Endothelial cell of umbilical vein (primary cell): Measurements from ENCODE around the gene FABP6. TPM values are rescaled to one million over a fixed set of nuclear protein-coding genes. Genes with fewer than 3 reads are reported as not detected.

Experiments used
- BruUV-seq: library from RNA; stranded (reverse); fragments of 400-500 nt; replicated peaks from 2 replicates; lab custom pipeline; 2021; lab: Mats Ljungman, UMichigan
- CTCF ChIA-PET: fragments of 300-600, 350-600 bp; sonication (Branson Sonifier 250); formaldehyde crosslinking; loops from one replicate; lab custom pipeline; 2021; ENCODE audit warnings: antibody characterized with exemption, inconsistent platforms; lab: Charles Lee
- POLR2A ChIA-PET: fragments of 300-600, 350-600 bp; sonication (Branson Sonifier 250); formaldehyde crosslinking; loops from one replicate; lab custom pipeline; 2021; ENCODE audit warnings: antibody characterized with exemption, inconsistent platforms; lab: Charles Lee
- DNase-seq: peaks from one replicate; pipeline ENCODE4 v3.0.0-alpha.2; 2011; ENCODE audit warnings: low read depth, low spot score
- FAIRE-seq: peaks from 2 replicates; lab custom pipeline; 2011; peaks lifted over from hg19 to GRCh38; lab: Jason Lieb, UNC
- H2AFZ ChIP-seq: 2 replicates; pipeline ENCODE4 v1.6.0; 2012; ENCODE audit warnings: low read depth, low read length, control low read depth, inconsistent platforms
- H3K27ac ChIP-seq: 2 replicates; pipeline ENCODE4 v1.5.1; 2011; ENCODE audit warnings: low read depth, mild to moderate bottlenecking, control low read depth, low read length, moderate library complexity; ENCODE audit not compliant: insufficient read depth
- H3K27me3 ChIP-seq, 2 experiments: 2 replicates each; pipeline versions ENCODE4 v1.6.0 to v1.6.1; 2011; ENCODE audit warnings: low read length in 2 of 2, mixed read lengths in 1 of 2; ENCODE audit not compliant: control insufficient read depth in 2 of 2, insufficient read depth in 2 of 2
- H3K36me3 ChIP-seq, 2 experiments: 2 replicates in 1 of 2; 3 replicates in 1 of 2; pipeline ENCODE4 v1.5.1; 2011; ENCODE audit warnings: low read length in 2 of 2, mild to moderate bottlenecking in 1 of 2, moderate library complexity in 1 of 2; ENCODE audit not compliant: control insufficient read depth in 2 of 2, insufficient read depth in 2 of 2; ENCODE audit errors: extremely low read depth in 1 of 2
- H3K4me1 ChIP-seq: 3 replicates; pipeline ENCODE4 v1.5.1; 2011; ENCODE audit warnings: mild to moderate bottlenecking, low read length; ENCODE audit not compliant: control insufficient read depth, insufficient read depth; ENCODE audit errors: extremely low read depth
- H3K4me2 ChIP-seq: 2 replicates; pipeline ENCODE4 v1.6.1; 2011; ENCODE audit warnings: low read length, control low read depth, mixed read lengths; ENCODE audit not compliant: insufficient read depth
- H3K4me3 ChIP-seq, 3 experiments: fragments of 200-600 bp in 1 of 3; sonication (generic), shearing (Covaris generic) in 1 of 3; replicated peaks in 1 of 3; 2 replicates each; pipeline ENCODE4 v1.5.1; 2011 to 2016; ENCODE audit warnings: control low read depth in 3 of 3, low read length in 3 of 3, mild to moderate bottlenecking in 2 of 3, inconsistent platforms in 1 of 3, low read depth in 1 of 3, moderate library complexity in 1 of 3; ENCODE audit not compliant: insufficient read depth in 1 of 3
- H3K79me2 ChIP-seq: 2 replicates; pipeline ENCODE4 v1.6.0; 2012; ENCODE audit warnings: low read length, inconsistent platforms; ENCODE audit not compliant: control insufficient read depth, insufficient read depth
- H3K9ac ChIP-seq: replicated peaks from 2 replicates; pipeline ENCODE3; 2011; ENCODE audit warnings: low read length, control low read depth; ENCODE audit not compliant: insufficient read depth; ENCODE audit errors: extremely low read depth
- H3K9me1 ChIP-seq: replicated peaks from 3 replicates; pipeline ENCODE4 v1.6.0; 2011; ENCODE audit warnings: mild to moderate bottlenecking, low read length; ENCODE audit not compliant: control insufficient read depth, insufficient read depth; ENCODE audit errors: extremely low read depth
- H3K9me3 ChIP-seq: replicated peaks from 2 replicates; pipeline ENCODE4 v1.5.1; 2012; ENCODE audit warnings: low read length, inconsistent platforms; ENCODE audit not compliant: control insufficient read depth, insufficient read depth
- H4K20me1 ChIP-seq: replicated peaks from 2 replicates; pipeline ENCODE3; 2011; ENCODE audit warnings: mild to moderate bottlenecking, low read length; ENCODE audit not compliant: control insufficient read depth, insufficient read depth; ENCODE audit errors: extremely low read depth
- EZH2 ChIP-seq: IDR thresholded peaks from 2 replicates; pipeline ENCODE4 v1.6.1; 2012; ENCODE audit warnings: borderline replicate concordance, low read depth, mild to moderate bottlenecking, moderate library complexity, low read length, inconsistent platforms; ENCODE audit not compliant: severe bottlenecking
- FOS ChIP-seq: IDR thresholded peaks from 2 replicates; pipeline ENCODE4 v1.6.1; 2011; ENCODE audit warnings: mild to moderate bottlenecking, low read length, moderate library complexity, borderline replicate concordance; ENCODE audit not compliant: insufficient read depth
- GATA2 ChIP-seq: IDR thresholded peaks from 2 replicates; pipeline ENCODE4 v1.7.0; 2011; ENCODE audit warnings: low read depth, mild to moderate bottlenecking, moderate library complexity, mixed read lengths, low read length; ENCODE audit not compliant: insufficient read length, insufficient read depth
- JUN ChIP-seq: IDR thresholded peaks from 2 replicates; pipeline ENCODE4 v1.6.1; 2011; ENCODE audit warnings: borderline replicate concordance, low read depth; ENCODE audit not compliant: insufficient read length, insufficient read depth
- MAX ChIP-seq: IDR thresholded peaks from 2 replicates; pipeline ENCODE4 v1.6.1; 2011; ENCODE audit not compliant: insufficient read depth, insufficient read length
- MYC ChIP-seq: IDR thresholded peaks from one replicate; pipeline ENCODE4 v1.6.1; 2011; ENCODE audit warnings: mild to moderate bottlenecking, low read depth, low read length
- POLR2A ChIP-seq: IDR thresholded peaks from 2 replicates; pipeline ENCODE4 v1.6.1; 2012; ENCODE audit warnings: low read depth, mild to moderate bottlenecking, control low read depth, low read length
- POLR2AphosphoS5 ChIP-seq: IDR thresholded peaks from 2 replicates; pipeline ENCODE4 v1.6.1; 2012; ENCODE audit warnings: low read depth, mild to moderate bottlenecking, control low read depth, low read length, moderate library complexity; ENCODE audit not compliant: insufficient read depth
- dilution Hi-C: fragments of 300-500 bp; cut with MboI; formaldehyde crosslinking; loops from one replicate; pipeline ENCODE4 v1.15.0; 2019; ENCODE audit warnings: low sequenced_read_pairs; ENCODE audit not compliant: extremely low pct_ligation_motif_present
- intact Hi-C: fragments of 100-400 bp; cut with micrococcal nuclease; formaldehyde crosslinking; loops from one replicate; pipeline ENCODE4 v1.10.0; 2022
- polyA plus RNA-seq, 4 experiments: library from polyadenylated mRNA; depleted of rRNA in 3 of 4; stranded (reverse) in 3 of 4; unstranded in 1 of 4; fragments of >200 nt; gene quantifications; 2 replicates each; pipeline versions ENCODE4 v1.2.1 to v1.2.3, GENCODE V29; 2011 to 2012; ENCODE audit warnings: missing spikeins in 1 of 4
- total RNA-seq: library from RNA; stranded (reverse); gene quantifications from 2 replicates; pipeline ENCODE4 v1.2.3, GENCODE V29; 2021
- TF ChIP-seq, protein P1 (sequence below), 2 donors: IDR thresholded peaks; 1 replicate in 1 of 2; 2 replicates in 1 of 2; pipeline ENCODE4 v1.5.1; 2011; ENCODE audit warnings: low read length in 2 of 2, mild to moderate bottlenecking in 2 of 2, moderate library complexity in 2 of 2, control low read depth in 1 of 2, inconsistent platforms in 1 of 2, low read depth in 1 of 2; ENCODE audit not compliant: insufficient read depth in 1 of 2; ENCODE audit errors: extremely low read depth in 1 of 2

FABP6 gene
- total and polyA plus RNA-seq, 2 donors (not counting 3 experiments of a cell fraction or from before 2014, with no cell fraction given), result not detected

GRCh38 chr5:160269017-160269416 is 39.7 kb downstream of the FABP6 start:
- H3K79me2 ChIP-seq, result no peaks in the 10 kb centered on the region
- H3K4me1 ChIP-seq, result peaks cover 38% of the 10 kb centered on the region
- no peaks in the 10 kb centered on the region for H3K9me1 ChIP-seq
- H3K4me3 ChIP-seq, result no peak overlapping the region
- dilution Hi-C loops, result no loop called here
- H3K9ac ChIP-seq, result peak overlapping the region; percentile 20
- peak; percentile 58 for TF ChIP-seq JUN
- peak; percentile 63 for TF ChIP-seq POLR2AphosphoS5
- TF ChIP-seq EZH2, result no peak
- no peak for TF ChIP-seq MYC
- TF ChIP-seq FOS, result no peak
- no peak for TF ChIP-seq GATA2
- TF ChIP-seq POLR2A, result no peak
- TF ChIP-seq MAX, result no peak
- TF ChIP-seq, protein P1, sequence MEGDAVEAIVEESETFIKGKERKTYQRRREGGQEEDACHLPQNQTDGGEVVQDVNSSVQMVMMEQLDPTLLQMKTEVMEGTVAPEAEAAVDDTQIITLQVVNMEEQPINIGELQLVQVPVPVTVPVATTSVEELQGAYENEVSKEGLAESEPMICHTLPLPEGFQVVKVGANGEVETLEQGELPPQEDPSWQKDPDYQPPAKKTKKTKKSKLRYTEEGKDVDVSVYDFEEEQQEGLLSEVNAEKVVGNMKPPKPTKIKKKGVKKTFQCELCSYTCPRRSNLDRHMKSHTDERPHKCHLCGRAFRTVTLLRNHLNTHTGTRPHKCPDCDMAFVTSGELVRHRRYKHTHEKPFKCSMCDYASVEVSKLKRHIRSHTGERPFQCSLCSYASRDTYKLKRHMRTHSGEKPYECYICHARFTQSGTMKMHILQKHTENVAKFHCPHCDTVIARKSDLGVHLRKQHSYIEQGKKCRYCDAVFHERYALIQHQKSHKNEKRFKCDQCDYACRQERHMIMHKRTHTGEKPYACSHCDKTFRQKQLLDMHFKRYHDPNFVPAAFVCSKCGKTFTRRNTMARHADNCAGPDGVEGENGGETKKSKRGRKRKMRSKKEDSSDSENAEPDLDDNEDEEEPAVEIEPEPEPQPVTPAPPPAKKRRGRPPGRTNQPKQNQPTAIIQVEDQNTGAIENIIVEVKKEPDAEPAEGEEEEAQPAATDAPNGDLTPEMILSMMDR (IDR thresholded peaks at IDR 0.05; ENCODE audit: extremely low read depth in 1 of 2, insufficient read depth in 1 of 2, low read depth in 1 of 2, low read length in 2 of 2), result no peak
- peak overlapping the region; percentile 77 for H3K27ac ChIP-seq
- no peaks in the 10 kb centered on the region for H3K9me3 ChIP-seq
- H4K20me1 ChIP-seq, result no peaks in the 10 kb centered on the region
- CTCF ChIA-PET, result interaction anchor here (0.6 to 2.7 kb wide), 8 partner anchors 12 to 122 kb away, joined by 3 to 7 read pairs (median 3); partner anchors contain the start of gene CCNJL
- peak overlapping the region; percentile 65 for H3K4me2 ChIP-seq
- H2AFZ ChIP-seq, result no peak overlapping the region
- peak; percentile 83 for DNase-seq
- no peaks in the 10 kb centered on the region for H3K36me3 ChIP-seq
- no peaks in the 10 kb centered on the region for H3K27me3 ChIP-seq
- intact Hi-C loops, result no loop called here
- BruUV-seq, result no TSS peak
- POLR2A ChIA-PET, result no interaction called here
- FAIRE-seq, result peak; percentile 97
